ENCODE results near the gene TRIM37. TPM values are rescaled to one million over a fixed set of nuclear protein-coding genes. Genes with fewer than 3 reads are reported as not detected.

TRIM37 gene
- total RNA-seq, 1 experiment from 2014 or later: 38.9 TPM

GRCh38 chr17:58944166-58944565 lies 162.5 kb downstream of the TRIM37 start:
- POLR2A ChIA-PET: no interaction called here
- Mint-ChIP-seq H3K9me3 (ENCODE audit: unreplicated experiment) (peaks cover 16% of the 10 kb centered on the region), H3K4me1 (ENCODE audit: insufficient read depth, unreplicated experiment) (no peaks in the 10 kb centered on the region), H3K27ac (ENCODE audit: low read depth, unreplicated experiment) (no peak overlapping the region), H3K36me3 (ENCODE audit: insufficient read depth, unreplicated experiment) (no peaks in the 10 kb centered on the region), H3K4me3 (ENCODE audit: unreplicated experiment) (no peak overlapping the region), H3K27me3 (ENCODE audit: insufficient read depth, unreplicated experiment) (no peaks in the 10 kb centered on the region)
- CTCF ChIA-PET: interaction anchor here (0.6 kb wide), 1 partner anchor 614 kb away, joined by 3 read pairs; no protein-coding TSS in a partner anchor
- no peak for DNase-seq (ENCODE audit: unreplicated experiment)
- no peak for TF ChIP-seq CTCF (IDR thresholded peaks at IDR 0.05; ENCODE audit: unreplicated experiment)
- intact Hi-C loops (cut with micrococcal nuclease): no loop called here
- no TSS peak for BruUV-seq (replicated peaks)

GRCh38 chr17:58936295-58936694 lies 170.4 kb downstream of the TRIM37 start:
- CTCF ChIA-PET: no interaction called here
- Mint-ChIP-seq H3K36me3 (ENCODE audit: insufficient read depth, unreplicated experiment) (no peaks in the 10 kb centered on the region), H3K9me3 (ENCODE audit: unreplicated experiment) (no peaks in the 10 kb centered on the region), H3K4me3 (ENCODE audit: unreplicated experiment) (no peak overlapping the region), H3K4me1 (ENCODE audit: insufficient read depth, unreplicated experiment) (no peaks in the 10 kb centered on the region), H3K27ac (ENCODE audit: low read depth, unreplicated experiment) (no peak overlapping the region), H3K27me3 (ENCODE audit: insufficient read depth, unreplicated experiment) (no peaks in the 10 kb centered on the region)
- no peak for DNase-seq (ENCODE audit: unreplicated experiment)
- no TSS peak for BruUV-seq (replicated peaks)
- TF ChIP-seq CTCF (IDR thresholded peaks at IDR 0.05; ENCODE audit: unreplicated experiment): no peak
- intact Hi-C loops (cut with micrococcal nuclease): no loop called here
- POLR2A ChIA-PET: no interaction called here

- Mint-ChIP-seq H3K27ac (ENCODE audit: low read depth, unreplicated experiment) (no peak overlapping the region), H3K4me3 (ENCODE audit: unreplicated experiment) (no peak overlapping the region), H3K36me3 (ENCODE audit: insufficient read depth, unreplicated experiment) (no peaks in the 10 kb centered on the region), H3K9me3 (ENCODE audit: unreplicated experiment) (no peaks in the 10 kb centered on the region), H3K4me1 (ENCODE audit: insufficient read depth, unreplicated experiment) (no peaks in the 10 kb centered on the region), H3K27me3 (ENCODE audit: insufficient read depth, unreplicated experiment) (no peaks in the 10 kb centered on the region)
- POLR2A ChIA-PET: no interaction called here
- intact Hi-C loops (cut with micrococcal nuclease): no loop called here
- no TSS peak for BruUV-seq (replicated peaks)
- no peak for TF ChIP-seq CTCF (IDR thresholded peaks at IDR 0.05; ENCODE audit: unreplicated experiment)
- CTCF ChIA-PET: no interaction called here
- DNase-seq (ENCODE audit: unreplicated experiment): no peak
These were observed 173.7 kb downstream of the TRIM37 start for GRCh38 chr17:58932956-58933355.

Small RNA genes within 50 kb of the gene (microRNA-seq; reads per million reads assigned to microRNA genes)
- 821 reads per million, percentile 85 among the genes with 10 or more reads in this experiment for gene MIR301A
- gene MIR454: 1,132 reads per million, percentile 87 among the genes with 10 or more reads in this experiment

Other genes starting within 250 kb of the TRIM37 start
- 54.6 and 57.5 TPM in 2 replicates for gene SKA2, start 48.3 kb upstream of the TRIM37 start, total RNA-seq (2022)
- gene PRR11, start 48.9 kb upstream of the TRIM37 start, total RNA-seq (2022): 35.7 and 48.5 TPM in 2 replicates
- gene SMG8, start 103.2 kb upstream of the TRIM37 start, total RNA-seq (2022): 12.0 and 15.1 TPM in 2 replicates
- 2.2 and 2.9 TPM in 2 replicates for gene GDPD1, start 113.6 kb upstream of the TRIM37 start, total RNA-seq (2022)
- gene YPEL2, start 224.8 kb upstream of the TRIM37 start, total RNA-seq (2022): 1.9 and 2.1 TPM in 2 replicates